Measurements from ENCODE around the gene SLC26A8.

DNA sequence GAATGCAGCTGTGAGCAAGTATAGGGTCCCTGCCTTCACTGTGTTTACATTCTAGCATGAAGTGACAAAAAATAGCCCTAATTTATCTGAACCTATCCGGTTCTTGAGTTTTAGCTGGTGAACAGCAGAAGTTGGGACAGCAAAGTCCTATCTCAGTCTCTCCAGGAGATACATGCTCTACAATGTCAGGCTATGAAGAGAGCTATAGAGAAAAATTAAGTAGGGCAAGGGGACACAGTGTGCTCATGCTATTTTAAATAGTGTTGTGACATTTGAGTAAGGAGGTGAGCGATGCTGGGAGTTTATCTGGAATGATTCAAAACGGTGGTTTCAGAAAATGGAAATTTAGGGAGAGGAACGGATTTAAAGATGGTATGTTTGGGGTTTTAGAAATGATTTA, 124.0 kb downstream of the SLC26A8 start:
- TF ChIP-seq POLR2A (IDR thresholded peaks at IDR 0.05): no peak
- no peak for TF ChIP-seq CTCF (IDR thresholded peaks at IDR 0.05)
